Naive thymus-derived CD8-positive, alpha-beta T cell (primary cell): ENCODE measurements around the gene TTBK2. TPM values are rescaled to one million over a fixed set of nuclear protein-coding genes. Genes with fewer than 3 reads are reported as not detected.

Experiments
- ATAC-seq, 2 donors: fragments of 150-1000 bp; cut with Tn5 transposase in 1 of 2; sonication (Bioruptor Pico), chemical (Tn5 transposase) in 1 of 2; 1 replicate in 1 of 2; 2 replicates in 1 of 2; pipeline ENCODE4 v1.10.0; 2021; ENCODE audit warnings: mild to moderate bottlenecking in 2 of 2, moderate library complexity in 2 of 2
- POLR2A ChIA-PET: fragments of 350-600 bp; sonication (Branson Sonifier 250); formaldehyde crosslinking; loops from one replicate; lab custom pipeline; 2021; ENCODE audit warnings: antibody characterized with exemption; lab: Charles Lee
- DNase-seq, 10 donors: peaks; one replicate each; pipeline versions ENCODE4 v3.0.0 to v3.0.0-alpha.2; 2020 to 2022
- H3K27ac Mint-ChIP-seq, 10 donors: one replicate each; pipeline ENCODE4 v1.8.0; 2020 to 2022; ENCODE audit warnings: mild to moderate bottlenecking in 10 of 10, mixed read lengths in 10 of 10, moderate library complexity in 4 of 10, inconsistent platforms in 1 of 10
- H3K27me3 Mint-ChIP-seq, 5 donors: one replicate each; pipeline ENCODE4 v1.8.0; 2021 to 2022; ENCODE audit warnings: mixed read lengths in 5 of 5
- H3K36me3 Mint-ChIP-seq, 3 donors: one replicate each; pipeline ENCODE4 v1.8.0; 2020 to 2022; ENCODE audit warnings: mixed read lengths in 3 of 3, mild to moderate bottlenecking in 2 of 3, inconsistent platforms in 1 of 3
- H3K4me1 Mint-ChIP-seq, 4 donors: one replicate each; pipeline ENCODE4 v1.8.0; 2021 to 2022; ENCODE audit warnings: mixed read lengths in 4 of 4
- H3K4me3 Mint-ChIP-seq, 10 donors: one replicate each; pipeline ENCODE4 v1.8.0; 2020 to 2022; ENCODE audit warnings: mild to moderate bottlenecking in 10 of 10, mixed read lengths in 10 of 10, moderate library complexity in 6 of 10, inconsistent platforms in 1 of 10
- H3K9me3 Mint-ChIP-seq, 9 donors: one replicate each; pipeline ENCODE4 v1.8.0; 2020 to 2022; ENCODE audit warnings: mixed read lengths in 9 of 9, mild to moderate bottlenecking in 3 of 9, inconsistent platforms in 1 of 9, moderate library complexity in 1 of 9
- polyA plus RNA-seq, 3 donors: library from polyadenylated mRNA; unstranded; fragments of 300-500 nt; fragmentation: Illumina TruSeq; gene quantifications; one replicate each; pipeline ENCODE4 v1.2.3, GENCODE V29; 2021
- total RNA-seq, 8 experiments: library from RNA in 2 of 8; stranded (reverse) in 2 of 8; gene quantifications; one replicate each; pipeline ENCODE4 v1.2.3 and lab custom pipeline; 2021 to 2026

TTBK2 gene
- total and polyA plus RNA-seq, 5 experiments from 2014 or later: 11.2 to 32.1 (median 13.4) TPM

DNA sequence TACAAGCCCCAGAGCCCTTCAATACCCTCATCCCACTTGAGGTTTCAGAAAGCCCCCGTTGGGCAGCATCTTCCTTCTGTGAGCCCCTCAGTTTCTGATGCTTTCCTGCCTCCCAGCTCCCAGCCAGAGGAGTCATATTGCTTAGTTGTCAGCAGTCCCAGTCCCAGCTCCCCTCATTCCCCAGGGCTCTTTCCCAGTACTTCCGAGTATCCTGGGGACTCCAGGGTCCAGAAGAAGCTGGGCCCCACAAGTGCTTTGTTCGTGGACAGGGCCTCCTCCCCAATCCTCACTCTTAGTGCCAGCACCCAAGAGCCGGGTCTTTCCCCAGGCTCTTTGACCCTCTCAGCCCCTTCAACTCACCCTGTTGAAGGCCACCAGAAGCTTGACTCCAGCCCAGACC is 227.6 kb downstream of the TTBK2 start:
- peak overlapping the region in 1 of 10 donors; percentile 71 for H3K27ac Mint-ChIP-seq
- peaks cover 0 to 9% (median 4%) of the 10 kb centered on the region in 4 donors for H3K4me1 Mint-ChIP-seq
- DNase-seq (no peak), ATAC-seq (no peak)
- no peaks in the 10 kb centered on the region for H3K27me3 Mint-ChIP-seq
- H3K9me3 Mint-ChIP-seq: no peaks in the 10 kb centered on the region
- POLR2A ChIA-PET: no interaction called here
- no peak overlapping the region for H3K4me3 Mint-ChIP-seq
- H3K36me3 Mint-ChIP-seq: peaks cover 0 to 10% (median 6%) of the 10 kb centered on the region in 3 donors

DNA sequence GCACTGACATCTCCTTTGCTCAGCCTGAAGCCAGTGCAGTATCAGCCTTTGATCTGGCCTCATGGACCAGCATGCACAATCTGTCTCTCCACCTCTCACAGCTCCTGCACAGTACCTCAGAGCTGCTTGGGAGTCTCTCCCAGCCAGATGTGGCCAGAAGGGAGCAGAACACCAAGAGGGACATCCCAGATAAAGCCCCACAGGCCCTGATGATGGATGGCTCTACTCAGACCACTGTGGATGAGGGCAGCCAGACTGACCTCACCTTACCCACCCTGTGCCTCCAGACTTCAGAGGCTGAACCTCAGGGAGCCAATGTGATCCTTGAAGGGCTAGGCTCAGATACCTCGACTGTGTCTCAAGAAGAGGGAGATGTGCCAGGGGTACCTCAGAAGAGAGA is 228.0 kb downstream of the TTBK2 start:
- POLR2A ChIA-PET: no interaction called here
- H3K27ac Mint-ChIP-seq: no peak overlapping the region
- H3K36me3 Mint-ChIP-seq: peaks cover 0 to 7% (median 3%) of the 10 kb centered on the region in 3 donors
- peaks cover 0 to 9% (median 4%) of the 10 kb centered on the region in 4 donors for H3K4me1 Mint-ChIP-seq
- H3K4me3 Mint-ChIP-seq: no peak overlapping the region
- no peaks in the 10 kb centered on the region for H3K27me3 Mint-ChIP-seq
- DNase-seq: no peak
- ATAC-seq: no peak
- no peaks in the 10 kb centered on the region for H3K9me3 Mint-ChIP-seq

DNA sequence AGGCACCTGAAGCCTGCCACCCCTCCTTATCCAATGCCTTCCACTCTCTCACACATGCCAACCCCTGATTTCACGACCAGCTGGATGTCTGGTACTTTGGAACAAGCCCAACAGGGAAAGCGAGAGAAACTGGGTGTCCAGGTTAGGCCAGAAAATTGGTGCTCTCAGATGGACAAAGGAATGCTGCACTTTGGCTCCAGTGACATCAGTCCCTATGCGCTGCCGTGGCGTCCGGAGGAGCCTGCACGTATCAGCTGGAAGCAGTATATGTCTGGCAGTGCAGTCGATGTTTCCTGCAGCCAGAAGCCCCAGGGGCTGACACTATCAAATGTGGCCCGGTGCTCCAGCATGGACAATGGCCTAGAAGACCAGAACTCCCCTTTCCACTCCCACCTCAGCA is 228.8 kb downstream of the TTBK2 start:
- H3K27me3 Mint-ChIP-seq: no peaks in the 10 kb centered on the region
- peak overlapping the region in 2 of 10 donors; percentile 24 to 31 for H3K27ac Mint-ChIP-seq
- no peak for ATAC-seq
- POLR2A ChIA-PET: no interaction called here
- no peaks in the 10 kb centered on the region for H3K9me3 Mint-ChIP-seq
- DNase-seq: no peak
- H3K4me1 Mint-ChIP-seq: peaks cover 0 to 9% (median 4%) of the 10 kb centered on the region in 4 donors
- H3K4me3 Mint-ChIP-seq: no peak overlapping the region
- peaks cover 0 to 7% (median 2%) of the 10 kb centered on the region in 3 donors for H3K36me3 Mint-ChIP-seq

DNA sequence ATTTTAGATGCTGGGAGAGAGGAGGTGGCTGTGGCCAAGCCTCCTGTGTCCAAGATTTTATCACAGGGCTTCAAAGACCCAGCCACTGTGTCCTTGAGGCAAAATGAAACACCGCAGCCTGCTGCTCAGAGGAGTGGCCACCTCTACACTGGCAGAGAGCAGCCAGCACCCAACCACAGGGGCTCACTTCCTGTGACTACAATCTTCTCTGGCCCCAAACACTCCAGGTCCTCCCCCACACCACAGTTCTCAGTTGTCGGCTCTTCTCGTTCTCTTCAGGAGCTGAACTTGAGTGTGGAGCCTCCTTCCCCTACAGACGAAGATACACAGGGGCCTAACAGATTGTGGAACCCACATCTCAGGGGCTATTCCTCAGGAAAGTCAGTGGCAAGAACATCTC is 229.3 kb downstream of the TTBK2 start:
- DNase-seq (no peak), ATAC-seq (no peak)
- peaks cover 0 to 9% (median 2%) of the 10 kb centered on the region in 3 donors for H3K36me3 Mint-ChIP-seq
- H3K9me3 Mint-ChIP-seq: no peaks in the 10 kb centered on the region
- H3K4me3 Mint-ChIP-seq: no peak overlapping the region
- H3K27me3 Mint-ChIP-seq: no peaks in the 10 kb centered on the region
- peaks cover 0 to 9% (median 4%) of the 10 kb centered on the region in 4 donors for H3K4me1 Mint-ChIP-seq
- POLR2A ChIA-PET: no interaction called here
- H3K27ac Mint-ChIP-seq: peak overlapping the region in 3 of 10 donors; percentile 31 to 67 (median 54)

Other genes starting within 250 kb of the TTBK2 start
- 10 to 100 TPM; 26.8 to 37.3 TPM for gene CDAN1, start 183.7 kb downstream of the TTBK2 start, total RNA-seq
- gene CDAN1, start 183.7 kb downstream of the TTBK2 start, polyA plus RNA-seq: 10 to 100 TPM in 1 of 3 donors, 1 to 10 TPM in 2; 4.1 to 10.4 (median 5.5) TPM
- 10 to 100 TPM; 48.0 to 52.4 TPM for gene UBR1, start 185.3 kb upstream of the TTBK2 start, total RNA-seq
- gene UBR1, start 185.3 kb upstream of the TTBK2 start, polyA plus RNA-seq: 10 to 100 TPM; 16.1 to 20.8 (median 17.2) TPM
- gene TMEM62, start 212.8 kb upstream of the TTBK2 start, total RNA-seq: 10 to 100 TPM; 16.7 to 17.3 TPM
- 1 to 10 TPM; 1.6 to 5.8 (median 5.4) TPM for gene TMEM62, start 212.8 kb upstream of the TTBK2 start, polyA plus RNA-seq